OCI-LY7 (cell line): ENCODE results near the gene RGS19. TPM values are rescaled to one million over a fixed set of nuclear protein-coding genes. Genes with fewer than 3 reads are reported as not detected.

ENCODE experiments used
- BruUV-seq: library from RNA; stranded (reverse); fragments of 400-500 nt; replicated peaks from 2 replicates; lab custom pipeline; 2021; lab: Mats Ljungman, UMichigan
- CTCF ChIA-PET: fragments of 300-600 bp; sonication (Branson Sonifier 250); formaldehyde crosslinking; loops from one replicate; lab custom pipeline; 2022; ENCODE audit warnings: antibody characterized with exemption; ENCODE audit not compliant: unreplicated experiment; lab: Charles Lee
- POLR2A ChIA-PET: fragments of 300-600 bp; sonication (Branson Sonifier 250); formaldehyde crosslinking; loops from one replicate; lab custom pipeline; 2022; ENCODE audit warnings: antibody characterized with exemption; lab: Charles Lee
- DNase-seq: peaks from one replicate; pipeline ENCODE4 v3.0.0-alpha.2; 2015; ENCODE audit warnings: low spot score
- H2AFZ ChIP-seq: fragments of 200-600 bp; sonication (generic), shearing (Covaris generic); 2 replicates; pipeline ENCODE4 v1.6.1; 2014; ENCODE audit warnings: mild to moderate bottlenecking, antibody characterized with exemption, low read length, moderate library complexity
- H3K27ac ChIP-seq: fragments of 200-600 bp; sonication (generic); 2 replicates; pipeline ENCODE4 v1.5.1; 2014; ENCODE audit warnings: mixed run types, low read depth, mild to moderate bottlenecking, moderate library complexity, low read length, inconsistent platforms; ENCODE audit not compliant: poor library complexity, severe bottlenecking
- H3K36me3 ChIP-seq: fragments of 200-600 bp; sonication (generic); 2 replicates; pipeline ENCODE4 v1.6.1; 2014; ENCODE audit warnings: mild to moderate bottlenecking, antibody characterized with exemption, low read length, moderate library complexity, mixed read lengths; ENCODE audit not compliant: insufficient read depth
- H3K4me1 ChIP-seq: fragments of 200-600 bp; sonication (generic); 2 replicates; pipeline ENCODE4 v1.5.1; 2014; ENCODE audit warnings: mild to moderate bottlenecking, low read length; ENCODE audit not compliant: insufficient read depth, poor library complexity, severe bottlenecking
- H3K4me2 ChIP-seq: fragments of 200-600 bp; sonication (generic); 2 replicates; pipeline ENCODE4 v1.6.1; 2014; ENCODE audit warnings: mild to moderate bottlenecking, low read length
- H3K4me3 ChIP-seq: fragments of 200-600 bp; sonication (generic); 2 replicates; pipeline ENCODE4 v1.5.1; 2014; ENCODE audit warnings: mild to moderate bottlenecking, low read depth, low read length; ENCODE audit not compliant: poor library complexity, severe bottlenecking
- H3K79me2 ChIP-seq: fragments of 200-600 bp; sonication (generic); 2 replicates; pipeline ENCODE4 v1.6.1; 2016; ENCODE audit warnings: low read depth, mild to moderate bottlenecking, low read length, moderate library complexity, mixed read lengths; ENCODE audit not compliant: insufficient read depth
- H3K9me2 ChIP-seq: fragments of 200-600 bp; sonication (generic); 2 replicates; pipeline ENCODE4 v1.6.1; 2016; ENCODE audit warnings: mild to moderate bottlenecking, low read length, mixed read lengths; ENCODE audit not compliant: insufficient read depth
- H3K9me3 ChIP-seq: fragments of 200-600 bp; sonication (generic); 2 replicates; pipeline ENCODE4 v1.6.1; 2014; ENCODE audit warnings: mild to moderate bottlenecking, mixed run types, low read length, mixed read lengths
- H4K20me1 ChIP-seq: fragments of 200-600 bp; sonication (generic); 2 replicates; pipeline ENCODE4 v1.6.1; 2014; ENCODE audit warnings: mild to moderate bottlenecking, antibody characterized with exemption, low read length, moderate library complexity, mixed read lengths; ENCODE audit not compliant: insufficient read depth
- CTCF ChIP-seq: fragments of 200-600 bp; sonication (generic); conservative IDR thresholded peaks from 2 replicates; pipeline ENCODE4 v1.5.1; 2014; ENCODE audit warnings: mild to moderate bottlenecking, antibody characterized with exemption, low read length, moderate library complexity, mixed read lengths
- EZH2phosphoT487 ChIP-seq: fragments of 200-600 bp; sonication (generic); IDR thresholded peaks from 2 replicates; pipeline ENCODE4 v1.6.1; 2018; ENCODE audit warnings: low read depth, borderline replicate concordance, mild to moderate bottlenecking, mixed run types, antibody characterized with exemption, low read length, moderate library complexity, mixed read lengths
- intact Hi-C: fragments of 100-400 bp; cut with micrococcal nuclease; formaldehyde crosslinking; loops from one replicate; pipeline ENCODE4 v1.10.0; 2022; ENCODE audit not compliant: unreplicated experiment
- total RNA-seq, 2 experiments: library from RNA; depleted of rRNA in 1 of 2; stranded (reverse); fragments of >200 nt in 1 of 2; shearing (Covaris generic) in 1 of 2; gene quantifications; 2 replicates each; pipeline ENCODE4 v1.2.3, GENCODE V29; 2014 to 2022

Gene RGS19
- total RNA-seq, 2 experiments from 2014 or later, result 69.4 to 106 TPM

GRCh38 chr20:64035066-64035932 is 44.0 kb downstream of the RGS19 start:
- Histone ChIP-seq H2AFZ (no peak overlapping the region), H3K36me3 (peaks cover 36% of the 10 kb centered on the region), H3K4me1 (peaks cover 31% of the 10 kb centered on the region), H3K9me3 (no peaks in the 10 kb centered on the region), H3K4me3 (no peak overlapping the region), H3K9me2 (no peaks in the 10 kb centered on the region), H3K4me2 (no peak overlapping the region), H3K79me2 (no peaks in the 10 kb centered on the region), H3K27ac (no peak overlapping the region), H4K20me1 (no peaks in the 10 kb centered on the region)
- no peak for DNase-seq
- POLR2A ChIA-PET, result no interaction called here
- no peak for TF ChIP-seq EZH2phosphoT487
- TF ChIP-seq CTCF, result no peak
- intact Hi-C loops, result no loop called here
- CTCF ChIA-PET, result no interaction called here
- no TSS peak for BruUV-seq

GRCh38 chr20:64033981-64034493 is 45.3 kb downstream of the RGS19 start:
- Histone ChIP-seq H3K79me2 (no peaks in the 10 kb centered on the region), H3K4me2 (no peak overlapping the region), H3K36me3 (peaks cover 49% of the 10 kb centered on the region), H3K4me3 (no peak overlapping the region), H2AFZ (no peak overlapping the region), H3K4me1 (peaks cover 27% of the 10 kb centered on the region), H4K20me1 (no peaks in the 10 kb centered on the region), H3K9me2 (no peaks in the 10 kb centered on the region), H3K9me3 (no peaks in the 10 kb centered on the region), H3K27ac (no peak overlapping the region)
- intact Hi-C loops, result no loop called here
- ChIA-PET CTCF (no interaction called here), POLR2A (no interaction called here)
- TF ChIP-seq EZH2phosphoT487, result no peak
- TF ChIP-seq CTCF, result no peak
- no TSS peak for BruUV-seq
- DNase-seq, result no peak
